ENCODE results near the gene EFNA3.

The EFNA3 gene, protein sequence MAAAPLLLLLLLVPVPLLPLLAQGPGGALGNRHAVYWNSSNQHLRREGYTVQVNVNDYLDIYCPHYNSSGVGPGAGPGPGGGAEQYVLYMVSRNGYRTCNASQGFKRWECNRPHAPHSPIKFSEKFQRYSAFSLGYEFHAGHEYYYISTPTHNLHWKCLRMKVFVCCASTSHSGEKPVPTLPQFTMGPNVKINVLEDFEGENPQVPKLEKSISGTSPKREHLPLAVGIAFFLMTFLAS

DNA sequence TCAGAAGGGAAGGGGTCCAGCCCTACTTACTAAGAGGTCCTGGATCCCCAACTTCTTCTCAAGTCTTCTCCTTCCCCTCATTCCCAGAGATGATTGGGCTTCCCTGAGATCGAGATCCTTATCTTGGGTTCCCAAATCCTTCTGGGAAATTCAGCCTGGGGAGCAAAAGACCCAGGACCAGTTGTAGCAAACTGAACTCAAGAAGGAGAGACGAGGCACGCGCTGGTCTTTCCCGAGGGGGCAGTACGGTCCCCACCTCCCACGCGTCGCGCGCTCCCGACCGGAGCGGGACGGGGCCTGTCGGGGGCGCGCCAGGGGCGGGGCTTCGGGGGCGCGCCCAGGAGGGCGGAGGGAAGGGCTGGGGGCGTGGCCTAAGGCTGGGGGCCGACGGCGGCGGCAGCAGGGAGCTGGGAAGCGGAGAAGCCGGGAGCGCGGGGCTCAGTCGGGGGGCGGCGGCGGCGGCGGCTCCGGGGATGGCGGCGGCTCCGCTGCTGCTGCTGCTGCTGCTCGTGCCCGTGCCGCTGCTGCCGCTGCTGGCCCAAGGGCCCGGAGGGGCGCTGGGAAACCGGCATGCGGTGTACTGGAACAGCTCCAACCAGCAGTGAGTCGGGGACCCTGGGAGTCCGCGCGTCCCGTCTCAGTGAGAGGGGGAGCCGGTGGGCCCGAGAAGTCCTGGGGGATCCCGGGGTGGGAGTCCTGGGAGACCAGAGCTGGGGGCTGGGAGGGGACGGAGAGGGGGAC lies at the start of gene EFNA3:
Gene EFNA3, plus strand, starts transcription at position 369 of the 741 bp plus-strand sequence. Its CDS starts 105 bp downstream, at position 474.
- DNase-seq = peak in 5 of 6 experiments; percentile 46 to 58 (median 55)

DNA sequence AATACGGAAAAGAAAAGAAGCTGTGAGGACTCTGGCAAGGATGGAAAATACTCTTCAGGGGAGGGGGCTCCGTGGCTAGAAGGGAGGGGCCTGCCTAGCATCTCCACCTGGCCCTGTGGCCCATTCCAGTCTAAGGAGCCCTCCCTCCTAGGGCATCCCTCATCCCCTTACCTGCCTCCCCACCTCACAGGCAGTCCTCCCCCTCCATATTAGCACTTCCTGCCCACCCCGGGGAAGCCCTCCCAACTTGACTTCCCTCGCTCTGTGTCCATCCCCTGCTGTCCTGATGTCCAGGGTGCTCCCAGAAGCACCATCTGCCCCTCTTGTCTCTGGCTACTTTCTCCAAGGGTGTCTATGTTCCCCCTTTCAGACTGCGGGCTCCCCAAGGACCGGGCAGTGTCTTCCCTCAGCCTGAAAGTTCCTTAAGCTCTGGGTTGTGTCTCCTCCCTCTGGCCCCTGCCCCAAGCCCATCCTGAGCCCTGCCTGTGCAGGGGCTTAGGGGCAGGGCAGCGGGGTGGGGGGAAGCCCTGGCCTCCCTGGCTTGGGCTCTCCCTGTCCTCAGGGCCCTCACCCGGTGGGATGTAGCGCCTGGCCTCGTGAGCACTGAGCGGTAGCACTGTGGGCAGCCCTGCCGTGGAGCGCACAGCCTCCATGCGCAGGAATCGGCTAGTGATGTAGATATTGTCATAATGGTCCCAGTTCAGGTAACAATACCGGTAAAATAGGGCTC lies 49.0 kb upstream of the EFNA3 start:
- DNase-seq = no peak

DNA sequence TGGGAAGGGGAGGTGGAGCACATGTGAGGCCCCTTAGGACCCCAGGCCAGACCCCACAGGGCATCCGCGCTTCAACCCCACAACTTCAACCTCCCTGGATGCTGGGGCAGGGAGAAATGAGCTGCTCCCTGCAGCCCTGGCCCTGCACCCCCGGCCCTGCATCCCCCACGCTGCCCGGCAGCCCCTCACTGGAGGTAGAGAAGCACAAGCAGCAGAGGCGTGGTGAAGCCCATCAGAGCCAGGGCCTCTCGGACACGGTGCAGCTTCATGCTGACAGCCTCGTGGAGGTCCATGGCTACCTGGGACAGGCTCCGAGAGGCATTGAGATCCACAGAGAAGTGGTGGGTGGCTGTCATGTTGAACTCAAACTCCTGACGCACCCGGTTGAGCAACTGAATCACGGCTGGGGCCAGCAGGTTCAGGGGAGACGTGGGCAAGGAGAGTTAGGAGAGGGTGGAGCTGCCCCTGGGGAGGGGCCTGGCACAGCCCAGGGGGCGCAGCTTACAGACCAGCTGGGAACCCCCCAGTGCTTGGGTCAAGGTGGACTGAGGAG lies 48.3 kb upstream of the EFNA3 start:
- DNase-seq = no peak

DNA sequence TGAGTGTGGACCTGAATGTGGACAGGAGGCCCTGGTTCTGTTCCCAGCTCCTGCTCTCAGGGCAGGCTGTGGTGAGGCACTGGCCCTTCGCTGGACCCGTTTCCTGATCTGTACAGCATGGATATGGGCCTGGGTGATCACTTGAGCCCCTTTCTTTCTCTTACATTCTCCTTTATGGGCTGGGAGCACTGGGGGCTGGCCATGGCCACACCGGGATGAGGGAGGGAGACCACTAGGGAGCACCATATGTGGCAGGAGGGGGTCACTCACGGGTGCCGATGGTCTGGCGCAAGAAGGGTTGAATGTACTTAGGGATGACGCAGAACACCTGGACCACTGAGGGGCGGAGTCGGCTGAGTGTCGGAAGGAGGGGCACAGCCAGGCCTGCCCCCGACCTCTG lies 47.7 kb upstream of the EFNA3 start:
- DNase-seq = no peak

DNA sequence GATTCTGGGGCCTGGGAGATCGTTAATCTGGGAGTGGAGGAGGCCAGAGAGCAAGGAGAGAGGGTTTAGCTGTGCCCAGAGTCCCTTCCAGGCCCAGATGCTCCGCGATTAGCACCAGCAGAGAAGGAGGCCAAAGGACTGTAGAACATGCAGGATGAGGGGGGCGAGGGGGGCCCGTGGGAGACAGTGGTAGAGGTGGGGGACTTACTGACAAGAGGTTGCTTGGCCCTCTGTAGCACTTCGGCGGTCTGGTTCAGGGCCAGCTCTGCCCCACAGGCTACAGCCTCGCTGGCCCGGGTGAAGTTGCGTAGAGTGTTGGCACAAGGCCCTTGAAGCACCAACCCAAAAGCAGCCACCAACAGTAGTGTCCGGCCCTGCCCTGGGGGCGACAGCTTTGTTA lies 45.8 kb upstream of the EFNA3 start:
- no peak for DNase-seq

DNA sequence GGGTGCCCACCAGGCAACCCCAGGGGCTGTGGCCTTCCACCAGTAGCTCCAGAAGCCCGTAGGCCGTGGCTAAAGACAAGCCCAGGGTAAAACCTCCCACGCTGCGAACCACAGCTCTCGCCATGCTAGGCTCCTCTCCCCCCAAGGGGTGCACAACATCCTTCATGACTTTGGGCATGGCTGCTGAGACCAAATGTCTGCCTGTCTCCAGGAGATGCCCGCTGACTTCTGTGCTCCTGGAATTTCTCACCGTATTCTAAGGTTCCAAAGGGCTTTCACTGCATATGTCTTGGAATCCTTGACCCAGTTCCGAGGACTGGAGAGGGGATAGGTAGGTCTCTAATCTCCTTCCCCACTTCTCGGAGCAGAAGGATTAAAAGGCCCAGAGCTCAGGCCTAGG lies 45.1 kb upstream of the EFNA3 start, which contains the start of the genes DCST1 and DCST2:
Gene DCST1, plus strand, starts transcription at position 301 of the 400 bp plus-strand sequence. CDS start 213 bp downstream, outside the sequence.
Gene DCST2, minus strand, starts transcription at position 258 of the 400 bp plus-strand sequence. Its CDS starts 80 bp downstream, at position 178.
- no peak for DNase-seq

DNA sequence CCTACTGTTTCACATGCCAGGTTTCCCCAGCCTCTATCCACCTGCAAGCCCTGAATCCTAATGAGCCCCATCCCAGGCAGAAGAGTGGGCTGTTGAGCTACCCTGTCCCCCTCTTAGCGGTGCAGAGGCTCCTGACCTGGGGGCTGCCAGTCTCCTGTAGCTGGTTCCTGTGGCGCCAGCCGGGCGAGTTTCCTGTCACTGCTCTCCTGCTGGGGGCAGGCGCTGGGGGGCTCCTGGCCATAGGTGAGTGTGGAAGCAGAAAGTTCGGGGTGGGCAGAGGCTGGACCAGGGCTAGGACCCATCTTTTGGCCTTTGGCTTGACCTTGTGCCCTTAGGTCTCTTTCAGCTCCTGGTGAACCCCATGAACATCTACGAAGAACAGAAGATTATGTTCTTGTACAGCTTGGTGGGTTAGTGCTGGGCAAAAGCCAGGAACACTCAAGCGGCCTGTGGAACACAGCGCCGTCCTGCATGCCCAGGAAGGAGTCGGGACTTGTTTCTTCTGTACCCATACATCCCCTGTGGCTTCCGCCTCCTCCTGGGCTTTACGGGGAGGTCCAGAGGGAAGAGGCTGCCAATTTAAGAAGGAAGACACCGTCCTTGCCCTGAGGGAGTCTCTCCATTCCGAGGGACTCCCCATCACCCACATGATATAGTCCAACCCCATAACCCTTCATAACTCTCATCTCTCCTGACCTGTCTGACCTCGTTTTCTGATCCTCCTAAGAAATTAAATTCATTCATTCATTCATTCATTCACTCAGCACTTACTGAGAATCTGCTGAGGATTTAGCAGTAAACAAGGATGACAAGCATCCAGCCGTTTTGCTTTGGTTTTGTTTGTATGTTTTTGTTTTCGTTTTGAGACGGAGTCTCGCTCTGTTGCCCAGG lies 44.1 kb upstream of the EFNA3 start:
- DNase-seq = no peak

DNA sequence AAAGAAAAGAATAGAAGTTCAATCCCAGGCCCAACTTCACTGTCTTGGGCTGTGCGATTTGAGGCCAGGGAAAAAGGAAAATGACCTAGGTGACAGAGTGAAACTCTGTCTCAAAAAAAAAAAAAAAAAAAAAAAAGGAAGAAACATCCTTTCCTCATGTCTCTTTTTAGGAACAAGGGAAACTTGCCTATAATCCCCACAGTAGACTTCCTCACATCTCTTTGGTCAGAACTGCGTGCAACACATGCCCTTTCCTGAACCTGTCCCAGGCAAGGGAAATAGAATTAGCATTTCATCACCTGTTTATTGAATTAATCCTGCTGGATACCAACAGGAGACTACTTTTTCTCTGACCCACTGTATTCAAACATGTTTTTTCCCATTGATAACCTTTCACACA lies 42.7 kb upstream of the EFNA3 start:
- no peak for DNase-seq

DNA sequence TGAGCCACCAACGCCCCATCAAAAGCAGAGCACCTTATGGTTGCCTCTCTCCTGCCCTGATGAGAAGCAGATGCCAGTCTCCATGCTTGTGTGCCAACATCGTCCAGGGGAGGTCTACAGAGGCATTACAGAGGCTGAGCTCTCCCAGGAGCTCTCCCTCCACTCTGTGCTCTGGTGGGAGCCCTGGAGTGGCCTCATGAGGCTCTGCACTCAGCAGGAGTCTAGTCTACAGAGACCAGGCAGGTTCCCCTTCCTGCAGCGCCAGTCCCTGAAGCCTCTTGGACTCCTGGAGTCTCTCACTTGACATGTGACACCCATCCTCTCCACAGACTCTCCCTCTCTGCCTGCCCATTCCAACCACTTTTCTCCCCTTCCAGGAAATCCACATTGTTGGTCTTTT lies 41.6 kb upstream of the EFNA3 start:
- no peak for DNase-seq

DNA sequence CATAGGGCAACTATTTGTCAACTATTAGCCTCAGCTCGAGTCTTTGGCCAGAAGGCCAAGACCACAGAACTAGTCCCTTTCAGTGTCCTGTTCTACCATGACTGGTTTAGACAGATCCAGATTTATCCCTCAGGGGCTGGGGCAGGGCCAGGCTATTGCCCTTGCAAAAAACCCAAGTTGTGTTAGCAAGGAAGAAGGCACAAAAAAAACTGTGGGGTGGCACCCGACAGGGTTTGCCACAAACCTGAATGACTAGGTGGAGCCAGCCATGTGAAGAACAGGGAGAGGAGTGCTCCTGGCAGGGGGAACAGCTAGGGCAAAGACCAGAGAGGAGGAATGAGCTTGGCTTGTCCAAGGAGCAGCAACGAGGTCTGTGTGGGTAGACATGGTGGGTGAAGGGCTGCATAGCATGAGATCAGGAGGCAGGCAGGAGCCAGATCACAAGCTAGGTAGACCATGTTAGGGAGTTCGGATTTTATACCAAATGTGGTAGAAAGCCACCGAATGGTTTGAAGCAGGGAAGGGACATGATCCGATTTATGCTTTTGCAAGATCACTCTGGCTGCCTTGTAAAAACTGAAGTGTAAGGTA lies 40.7 kb upstream of the EFNA3 start:
- no peak for DNase-seq

DNA sequence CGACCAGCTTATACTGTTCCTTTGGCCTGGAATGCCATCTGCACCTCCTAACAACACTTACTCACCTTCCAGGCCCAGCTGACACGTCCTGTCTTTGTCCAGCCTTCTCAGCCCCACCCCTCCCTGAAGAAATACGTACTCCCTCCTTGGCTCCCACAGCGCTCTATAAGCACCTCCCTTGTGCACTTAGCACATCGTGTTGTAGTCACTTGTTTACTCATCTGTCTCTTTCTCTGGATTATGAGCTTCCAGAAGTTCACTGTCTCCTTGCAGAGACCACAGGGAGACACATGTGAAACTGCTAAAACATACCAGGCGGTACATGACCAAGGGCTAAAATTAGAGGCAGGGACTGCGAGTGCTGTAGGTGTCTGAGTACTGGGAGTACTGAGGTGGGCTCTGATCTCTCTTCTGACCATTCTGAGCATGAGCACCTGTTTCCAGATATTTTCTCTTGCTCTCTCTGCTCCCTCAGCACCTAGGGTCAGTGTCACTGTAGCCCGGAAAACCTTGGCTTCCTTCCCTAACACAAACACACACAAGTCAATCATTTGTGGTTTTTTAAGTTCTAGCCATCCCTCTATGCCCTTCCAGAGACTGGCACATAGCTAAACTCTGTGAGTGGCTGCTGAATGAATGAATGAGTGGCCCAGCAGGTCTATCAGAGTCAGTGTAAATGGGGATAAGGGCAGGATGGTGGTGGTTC lies 39.9 kb upstream of the EFNA3 start:
- DNase-seq = no peak

DNA sequence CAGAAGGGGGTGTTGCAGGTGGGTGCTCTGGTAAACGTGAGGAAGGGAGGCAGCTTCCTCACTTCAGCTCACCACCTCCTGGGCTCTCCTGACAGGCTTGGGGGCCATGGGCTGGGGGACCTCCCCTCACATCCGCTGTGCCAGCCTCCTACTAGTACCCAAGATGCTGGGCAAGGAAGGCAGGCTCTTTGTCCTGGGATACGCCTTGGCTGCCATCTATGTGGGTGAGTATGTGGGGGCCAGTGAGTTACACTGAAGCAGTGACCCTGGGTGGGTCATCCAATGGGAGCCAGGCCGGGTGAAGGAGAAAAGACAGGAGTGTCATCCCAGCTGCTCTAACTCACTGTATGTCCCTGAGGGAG lies 39.3 kb upstream of the EFNA3 start:
- DNase-seq = no peak

DNA sequence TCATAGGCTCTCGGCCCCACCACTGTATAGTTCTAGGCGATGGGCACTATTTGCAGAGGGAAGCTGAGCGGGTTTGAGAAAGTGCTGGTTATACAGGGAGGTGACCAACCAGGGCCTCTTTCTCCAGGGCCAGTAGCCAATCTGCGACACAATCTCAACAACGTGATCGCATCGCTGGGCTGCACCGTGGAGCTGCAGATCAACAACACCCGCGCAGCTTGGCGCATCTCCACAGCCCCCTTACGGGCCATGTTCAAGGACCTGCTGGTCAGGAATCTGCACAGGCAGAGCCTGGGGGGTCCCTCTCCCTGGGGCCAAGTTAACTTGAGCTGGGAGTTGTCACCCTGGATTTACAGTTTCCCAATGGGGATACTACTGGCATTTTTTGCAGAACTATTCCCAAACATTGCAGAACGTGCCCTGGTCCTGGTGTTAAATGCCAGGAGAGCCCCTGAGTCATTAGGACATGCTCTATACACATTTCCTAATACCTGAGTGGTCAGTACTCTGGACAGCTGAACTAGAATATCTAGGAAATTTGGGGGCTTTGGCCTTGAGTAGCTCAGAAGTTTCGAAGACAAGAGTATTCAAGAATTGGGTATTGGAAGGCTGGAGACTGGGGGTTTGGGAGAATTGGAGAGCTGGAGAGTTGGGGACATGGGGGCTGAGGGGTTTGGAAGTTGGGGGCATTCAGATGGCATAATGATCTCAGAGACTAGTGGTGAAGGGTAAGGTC lies 38.1 kb upstream of the EFNA3 start:
- no peak for DNase-seq

DNA sequence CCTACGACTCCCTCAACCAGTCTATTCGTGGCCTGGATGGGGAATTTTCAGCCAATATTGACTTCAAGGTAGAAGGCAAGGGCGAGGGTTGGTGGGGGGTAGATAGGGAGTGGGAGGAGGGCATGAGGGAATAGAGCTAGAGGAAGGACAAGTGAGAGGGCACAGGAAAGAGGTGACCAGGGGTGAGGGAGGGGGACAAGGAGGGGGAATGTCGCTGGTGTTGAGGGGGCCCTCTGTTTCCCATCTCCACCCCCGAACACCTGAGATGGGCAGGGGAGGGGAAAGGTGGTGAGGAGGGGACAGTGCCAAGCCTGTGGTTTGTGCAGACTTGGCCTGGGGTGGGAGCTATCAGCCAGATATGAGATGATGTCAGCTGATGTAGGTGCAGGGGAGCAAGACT lies 35.8 kb upstream of the EFNA3 start:
- DNase-seq = no peak

DNA sequence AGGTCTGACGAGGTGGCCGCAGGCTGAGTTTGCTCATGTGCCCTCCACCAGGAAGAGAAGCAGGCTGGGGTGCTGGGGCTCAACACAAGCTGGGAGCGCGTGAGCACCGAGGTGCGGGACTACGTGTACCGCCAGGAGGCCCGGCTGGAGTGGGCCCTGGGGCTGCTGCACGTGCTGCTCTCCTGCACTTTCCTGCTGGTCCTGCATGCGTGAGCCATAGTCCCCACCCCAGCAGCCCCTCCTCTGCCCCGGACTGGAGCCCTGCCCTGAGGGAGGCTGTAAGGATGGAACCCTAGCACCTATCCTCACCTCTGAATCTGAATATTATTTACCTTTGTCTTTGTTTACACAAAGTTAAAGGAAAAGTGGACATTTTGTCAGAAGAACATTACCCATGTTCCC lies 35.3 kb upstream of the EFNA3 start:
- DNase-seq = no peak

DNA sequence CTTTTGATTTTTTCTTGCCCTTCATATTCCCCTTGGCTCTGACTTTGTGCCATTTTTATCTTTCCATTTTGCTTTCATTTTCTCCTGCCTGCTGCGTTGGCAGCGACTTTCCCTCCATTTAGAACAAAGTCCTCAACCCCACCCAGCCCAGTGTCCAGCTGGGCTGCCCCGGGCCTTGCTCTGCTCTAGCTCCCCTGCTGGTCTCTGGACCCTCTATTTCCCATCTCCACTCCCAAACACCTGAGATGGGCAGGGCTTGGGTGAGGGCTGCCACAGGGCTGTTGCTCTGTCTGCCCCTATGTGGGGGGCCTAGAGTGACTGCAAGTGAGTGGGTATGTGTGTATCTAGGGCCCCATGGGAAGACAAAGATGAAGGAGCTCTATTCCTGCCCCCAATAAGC lies 34.8 kb upstream of the EFNA3 start:
- no peak for DNase-seq

DNA sequence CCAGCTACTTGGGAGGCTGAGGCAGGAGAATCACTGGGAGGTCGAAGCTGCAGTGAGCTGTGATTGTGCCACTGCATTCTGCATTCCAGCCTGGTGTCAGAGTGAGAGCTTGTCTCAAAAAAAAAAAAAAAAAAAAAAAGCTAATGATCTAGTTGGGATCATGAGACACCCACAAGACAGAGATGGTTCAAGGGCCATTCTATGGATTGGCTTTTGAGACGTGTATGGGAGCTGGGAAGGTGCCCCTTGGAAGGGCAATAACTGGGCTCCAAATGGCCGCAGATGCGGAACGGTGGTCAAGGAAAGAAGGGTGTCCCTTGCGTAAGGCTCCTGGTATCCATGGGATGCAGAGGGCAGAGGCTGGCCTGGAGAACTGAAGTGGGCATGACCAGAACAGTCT lies 34.3 kb upstream of the EFNA3 start:
- no peak for DNase-seq

DNA sequence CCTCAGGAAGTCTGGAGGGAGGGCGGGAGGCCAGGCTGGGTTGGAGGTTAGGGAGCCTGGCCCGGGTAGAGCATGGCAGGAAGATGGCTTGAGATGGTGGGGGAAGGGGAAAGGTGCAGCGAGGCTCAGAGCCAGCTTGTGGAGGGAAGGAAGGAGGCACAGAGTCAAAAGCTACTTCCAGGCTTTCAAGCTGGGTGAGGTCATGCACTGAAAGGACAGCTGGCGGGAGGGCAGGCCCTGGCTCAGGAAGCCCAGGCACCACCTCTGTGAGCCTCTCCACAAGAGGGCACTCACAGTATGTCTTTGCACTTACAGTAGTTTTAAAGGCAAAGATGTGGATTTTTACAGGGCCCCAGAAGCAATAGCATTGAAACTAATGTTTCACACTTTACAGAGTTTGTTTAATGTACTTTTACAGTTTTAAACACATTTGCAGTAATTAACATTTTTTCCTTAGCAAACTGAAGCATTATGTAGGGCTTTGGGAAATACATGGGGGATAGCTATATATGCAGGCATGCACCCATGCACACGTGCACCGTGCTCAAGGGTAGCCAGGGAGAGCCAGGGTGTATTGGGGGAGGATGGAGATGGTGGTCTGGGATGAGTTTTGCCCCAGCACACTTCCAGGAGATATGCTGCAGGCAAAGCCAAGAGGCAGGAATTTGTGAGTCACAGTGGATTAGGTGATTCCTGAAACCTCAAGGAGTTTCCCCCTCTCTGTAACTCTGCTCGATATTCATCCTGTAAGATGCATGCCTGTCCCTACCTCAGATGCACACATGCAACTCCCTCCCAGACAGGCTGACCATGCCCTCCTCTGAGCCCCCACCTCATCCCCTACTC lies 33.6 kb upstream of the EFNA3 start:
- DNase-seq = peak; percentile 11 to 70 (median 46)
